NT2/D1 (cell line): ENCODE measurements around the gene PNPLA5.

Experiments
- YY1 ChIP-seq: IDR thresholded peaks from 2 replicates; pipeline ENCODE4 v1.6.1; 2011; ENCODE audit not compliant: insufficient read length, insufficient read depth
- ZNF274 ChIP-seq: IDR thresholded peaks from 2 replicates; pipeline ENCODE4 v1.6.1; 2011; ENCODE audit warnings: mild to moderate bottlenecking, low read depth, low read length

DNA sequence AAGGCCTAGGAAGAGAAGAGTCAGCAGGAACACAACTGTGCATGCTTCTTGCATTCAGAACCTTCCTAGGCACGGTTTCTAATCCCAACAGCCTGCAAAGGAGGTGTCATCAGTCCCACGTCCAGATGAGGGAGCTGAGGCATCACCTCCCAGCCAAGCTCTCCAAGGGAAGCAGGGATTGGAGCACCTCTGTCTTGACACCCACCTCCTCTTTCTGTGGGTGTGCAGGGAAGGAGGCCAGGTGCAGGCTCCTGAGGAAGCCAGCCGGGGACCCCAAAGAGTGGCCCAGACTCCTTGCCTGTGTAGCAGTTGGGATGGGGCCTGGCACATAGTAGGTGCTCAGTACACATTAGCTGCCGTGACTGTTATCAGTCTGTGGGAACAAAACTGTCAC is 2.0 kb downstream of the PNPLA5 start:
- TF ChIP-seq YY1 = no peak
- TF ChIP-seq ZNF274 = no peak
